Body of pancreas (tissue), 4 donors: ENCODE results near the gene SYNJ2.

Experiments used
- CTCF ChIP-seq, 7 experiments: fragments of 450-650 bp in 4 of 7; fragments of 200-600 bp in 3 of 7; sonication (generic) in 3 of 7; IDR thresholded peaks; one replicate each; pipeline ENCODE4 v1.5.1; 2016 to 2019; ENCODE audit warnings: antibody characterized with exemption in 7 of 7
- POLR2A ChIP-seq, 3 donors: fragments of 450-650 bp; IDR thresholded peaks; one replicate each; pipeline ENCODE4 v1.6.1; 2016; ENCODE audit warnings: antibody characterized with exemption in 3 of 3, mild to moderate bottlenecking in 2 of 3

- TF ChIP-seq POLR2A (IDR thresholded peaks at IDR 0.05): no peak
- no peak for TF ChIP-seq CTCF (IDR thresholded peaks at IDR 0.05)
These were observed 36.0 kb downstream of the SYNJ2 start for GRCh38 chr6:158017621-158018040.
